Measurements from ENCODE around the gene SELENON. TPM values are rescaled to one million over a fixed set of nuclear protein-coding genes. Genes with fewer than 3 reads are reported as not detected.

Gene SELENON
- total RNA-seq, 1 experiment from 2014 or later = 40.6 TPM

GRCh38 chr1:25808481-25809244 lies 8.7 kb downstream of the SELENON start:
- Mint-ChIP-seq H3K4me3 (ENCODE audit: low read depth, unreplicated experiment) (no peak overlapping the region), H3K27me3 (ENCODE audit: unreplicated experiment) (no peaks in the 10 kb centered on the region), H3K9me3 (ENCODE audit: low read depth, unreplicated experiment) (no peaks in the 10 kb centered on the region), H3K27ac (ENCODE audit: unreplicated experiment) (no peak overlapping the region), H3K4me1 (ENCODE audit: low read depth, unreplicated experiment) (no peaks in the 10 kb centered on the region), H3K36me3 (ENCODE audit: insufficient read depth, unreplicated experiment) (peaks cover 5% of the 10 kb centered on the region)
- intact Hi-C loops (cut with micrococcal nuclease; ENCODE audit: unreplicated experiment) = no loop called here
- BruUV-seq (replicated peaks) = no TSS peak
- no peak for DNase-seq
- CTCF ChIA-PET = interaction anchor here (0.6 kb wide), 1 partner anchor 1216 kb away, joined by 4 read pairs; no protein-coding TSS in a partner anchor
- TF ChIP-seq CTCF (IDR thresholded peaks at IDR 0.05; ENCODE audit: unreplicated experiment) = no peak

GRCh38 chr1:25809283-25809926 lies 9.4 kb downstream of the SELENON start:
- TF ChIP-seq CTCF (IDR thresholded peaks at IDR 0.05; ENCODE audit: unreplicated experiment) = no peak
- H3K4me1 Mint-ChIP-seq (ENCODE audit: low read depth, unreplicated experiment) = no peaks in the 10 kb centered on the region
- no peak overlapping the region for H3K4me3 Mint-ChIP-seq (ENCODE audit: low read depth, unreplicated experiment)
- intact Hi-C loops (cut with micrococcal nuclease; ENCODE audit: unreplicated experiment) = no loop called here
- BruUV-seq (replicated peaks) = no TSS peak
- CTCF ChIA-PET = no interaction called here
- H3K27ac Mint-ChIP-seq (ENCODE audit: unreplicated experiment) = no peak overlapping the region
- H3K36me3 Mint-ChIP-seq (ENCODE audit: insufficient read depth, unreplicated experiment) = peaks cover 11% of the 10 kb centered on the region
- H3K9me3 Mint-ChIP-seq (ENCODE audit: low read depth, unreplicated experiment) = no peaks in the 10 kb centered on the region
- no peaks in the 10 kb centered on the region for H3K27me3 Mint-ChIP-seq (ENCODE audit: unreplicated experiment)
- DNase-seq = no peak

GRCh38 chr1:25809929-25810328 lies 9.9 kb downstream of the SELENON start:
- intact Hi-C loops (cut with micrococcal nuclease; ENCODE audit: unreplicated experiment) = loop anchor here (5.0 kb wide), 1 partner anchor 308 kb away; no protein-coding TSS in a partner anchor
- no TSS peak for BruUV-seq (replicated peaks)
- TF ChIP-seq CTCF (IDR thresholded peaks at IDR 0.05; ENCODE audit: unreplicated experiment) = no peak
- H3K36me3 Mint-ChIP-seq (ENCODE audit: insufficient read depth, unreplicated experiment) = peaks cover 11% of the 10 kb centered on the region
- CTCF ChIA-PET = no interaction called here
- no peak for DNase-seq
- no peaks in the 10 kb centered on the region for H3K27me3 Mint-ChIP-seq (ENCODE audit: unreplicated experiment)
- H3K4me1 Mint-ChIP-seq (ENCODE audit: low read depth, unreplicated experiment) = no peaks in the 10 kb centered on the region
- H3K4me3 Mint-ChIP-seq (ENCODE audit: low read depth, unreplicated experiment) = no peak overlapping the region
- no peaks in the 10 kb centered on the region for H3K9me3 Mint-ChIP-seq (ENCODE audit: low read depth, unreplicated experiment)
- no peak overlapping the region for H3K27ac Mint-ChIP-seq (ENCODE audit: unreplicated experiment)

- H3K4me1 Mint-ChIP-seq (ENCODE audit: low read depth, unreplicated experiment) = no peaks in the 10 kb centered on the region
- no peaks in the 10 kb centered on the region for H3K27me3 Mint-ChIP-seq (ENCODE audit: unreplicated experiment)
- peaks cover 11% of the 10 kb centered on the region for H3K36me3 Mint-ChIP-seq (ENCODE audit: insufficient read depth, unreplicated experiment)
- no TSS peak for BruUV-seq (replicated peaks)
- no peak overlapping the region for H3K4me3 Mint-ChIP-seq (ENCODE audit: low read depth, unreplicated experiment)
- peak; percentile 86 for TF ChIP-seq CTCF (IDR thresholded peaks at IDR 0.05; ENCODE audit: unreplicated experiment)
- no peak overlapping the region for H3K27ac Mint-ChIP-seq (ENCODE audit: unreplicated experiment)
- no peaks in the 10 kb centered on the region for H3K9me3 Mint-ChIP-seq (ENCODE audit: low read depth, unreplicated experiment)
- intact Hi-C loops (cut with micrococcal nuclease; ENCODE audit: unreplicated experiment) = loop anchor here (5.0 kb wide), 1 partner anchor 308 kb away; no protein-coding TSS in a partner anchor
- CTCF ChIA-PET = no interaction called here
- DNase-seq = peak; percentile 71
These were observed 10.6 kb downstream of the SELENON start for GRCh38 chr1:25810341-25811299.

All from Calu3 (cell line).